Keratinocyte (primary cell): ENCODE data around the gene PITPNC1. TPM values are rescaled to one million over a fixed set of nuclear protein-coding genes. Genes with fewer than 3 reads are reported as not detected.

Experiments
- DNase-seq: peaks from one replicate; pipeline ENCODE4 v3.0.0-alpha.2; 2011; ENCODE audit warnings: low read depth, missing footprints, low spot score
- FAIRE-seq: peaks from 2 replicates; lab custom pipeline; 2011; peaks lifted over from hg19 to GRCh38; lab: Jason Lieb, UNC
- H2AFZ ChIP-seq: 2 replicates; pipeline ENCODE4 v1.6.0; 2012; ENCODE audit warnings: low read length, control low read depth, inconsistent platforms; ENCODE audit not compliant: control insufficient read depth
- H3K27ac ChIP-seq: 2 replicates; pipeline ENCODE4 v1.5.1; 2011; ENCODE audit warnings: low read length; ENCODE audit not compliant: control insufficient read depth, insufficient read depth
- H3K27me3 ChIP-seq: 3 replicates; pipeline ENCODE4 v1.6.0; 2011; ENCODE audit warnings: low read length; ENCODE audit not compliant: control insufficient read depth, insufficient read depth; ENCODE audit errors: extremely low read depth
- H3K36me3 ChIP-seq, 2 experiments: 2 replicates in 1 of 2; 3 replicates in 1 of 2; pipeline ENCODE4 v1.5.1; 2011; ENCODE audit warnings: low read length in 2 of 2, mild to moderate bottlenecking in 1 of 2; ENCODE audit not compliant: control insufficient read depth in 2 of 2, insufficient read depth in 2 of 2; ENCODE audit errors: extremely low read depth in 1 of 2
- H3K4me1 ChIP-seq: 3 replicates; pipeline ENCODE4 v1.5.1; 2011; ENCODE audit warnings: low read length; ENCODE audit not compliant: control insufficient read depth, insufficient read depth; ENCODE audit errors: extremely low read depth
- H3K4me2 ChIP-seq: 3 replicates; pipeline ENCODE4 v1.6.0; 2011; ENCODE audit warnings: low read depth, low read length; ENCODE audit not compliant: control insufficient read depth, insufficient read depth; ENCODE audit errors: extremely low read depth
- H3K4me3 ChIP-seq, 3 experiments: fragments of 200-600 bp in 1 of 3; sonication (generic) in 1 of 3; 2 replicates in 2 of 3; 3 replicates in 1 of 3; pipeline ENCODE4 v1.5.1; 2011 to 2016; ENCODE audit warnings: low read length in 3 of 3, mild to moderate bottlenecking in 3 of 3, control low read depth in 2 of 3, inconsistent platforms in 1 of 3, low read depth in 1 of 3, mixed read lengths in 1 of 3, mixed run types in 1 of 3, moderate library complexity in 1 of 3; ENCODE audit not compliant: control insufficient read depth in 2 of 3, insufficient read depth in 2 of 3; ENCODE audit errors: extremely low read depth in 1 of 3
- H3K79me2 ChIP-seq: 2 replicates; pipeline ENCODE4 v1.6.0; 2012; ENCODE audit warnings: low read length; ENCODE audit not compliant: control insufficient read depth, insufficient read depth
- H3K9ac ChIP-seq: 3 replicates; pipeline ENCODE4 v1.6.0; 2011; ENCODE audit warnings: low read length; ENCODE audit not compliant: control insufficient read depth, insufficient read depth; ENCODE audit errors: extremely low read depth
- H3K9me1 ChIP-seq: 3 replicates; pipeline ENCODE4 v1.6.0; 2011; ENCODE audit warnings: low read length; ENCODE audit not compliant: control insufficient read depth, insufficient read depth; ENCODE audit errors: extremely low read depth
- H3K9me3 ChIP-seq: 2 replicates; pipeline ENCODE4 v1.5.1; 2012; ENCODE audit warnings: low read depth, low read length; ENCODE audit not compliant: control insufficient read depth
- H4K20me1 ChIP-seq: 3 replicates; pipeline ENCODE4 v1.6.0; 2011; ENCODE audit warnings: low read length; ENCODE audit not compliant: control insufficient read depth, insufficient read depth; ENCODE audit errors: extremely low read depth
- CTCF ChIP-seq, 3 experiments: IDR thresholded peaks in 1 of 3; conservative IDR thresholded peaks in 1 of 3; optimal IDR thresholded peaks in 1 of 3; 2 replicates in 2 of 3; 3 replicates in 1 of 3; pipeline versions ENCODE3 to v1.5.1; 2011; ENCODE audit warnings: low read length in 3 of 3, mild to moderate bottlenecking in 3 of 3, moderate library complexity in 2 of 3, control low read depth in 1 of 3, inconsistent platforms in 1 of 3; ENCODE audit not compliant: insufficient read depth in 2 of 3; ENCODE audit errors: extremely low read depth in 1 of 3
- EZH2 ChIP-seq: IDR thresholded peaks from one replicate; pipeline ENCODE4 v1.6.1; 2012; ENCODE audit warnings: inconsistent platforms, mild to moderate bottlenecking, low read length, moderate library complexity
- dilution Hi-C: fragments of 300-500 bp; cut with MboI; formaldehyde crosslinking; loops from one replicate; pipeline ENCODE4 v1.7.0; 2020; ENCODE audit warnings: low sequenced_read_pairs; ENCODE audit not compliant: extremely low pct_ligation_motif_present
- polyA plus RNA-seq, 5 experiments: library from polyadenylated mRNA; depleted of rRNA in 3 of 5; stranded (reverse) in 3 of 5; stranded (forward) in 1 of 5; unstranded in 1 of 5; fragments of >200 nt; gene quantifications; 1 replicate in 1 of 5; 2 replicates in 3 of 5; 3 replicates in 1 of 5; pipeline versions ENCODE4 v1.2.1 to v1.2.3, GENCODE V29; 2011 to 2012; ENCODE audit warnings: missing spikeins in 2 of 5, low read depth in 1 of 5, low replicate concordance in 1 of 5

The PITPNC1 gene
- polyA plus RNA-seq, 1 donor (not counting 4 experiments of a cell fraction or from before 2014, with no cell fraction given) = 24.8 TPM

- H3K27me3 ChIP-seq = no peaks in the 10 kb centered on the region
- H3K27ac ChIP-seq = no peak overlapping the region
- dilution Hi-C loops = no loop called here
- no peak for DNase-seq
- no peaks in the 10 kb centered on the region for H3K79me2 ChIP-seq
- TF ChIP-seq CTCF (optimal IDR thresholded peaks at IDR 0.05 in 1 of 3, IDR thresholded peaks at IDR 0.05 in 1 of 3, conservative IDR thresholded peaks at IDR 0.05 in 1 of 3; ENCODE audit: extremely low read depth in 1 of 3, insufficient read depth in 2 of 3, low read length in 3 of 3) (no peak), EZH2 (no peak)
- no peaks in the 10 kb centered on the region for H3K9me1 ChIP-seq
- H3K4me2 ChIP-seq = no peak overlapping the region
- H3K9me3 ChIP-seq = no peaks in the 10 kb centered on the region
- H4K20me1 ChIP-seq = no peaks in the 10 kb centered on the region
- H3K4me1 ChIP-seq = no peaks in the 10 kb centered on the region
- H2AFZ ChIP-seq = no peak overlapping the region
- no peak for FAIRE-seq
- no peaks in the 10 kb centered on the region for H3K36me3 ChIP-seq
- H3K4me3 ChIP-seq = no peak overlapping the region
- no peak overlapping the region for H3K9ac ChIP-seq
Observed at GRCh38 chr17:67467500-67468455, 90.7 kb downstream of the PITPNC1 start.

- dilution Hi-C loops = no loop called here
- Histone ChIP-seq H3K27me3 (no peaks in the 10 kb centered on the region), H3K4me3 (no peak overlapping the region), H2AFZ (no peak overlapping the region), H3K9ac (no peak overlapping the region), H3K9me1 (no peaks in the 10 kb centered on the region), H3K4me2 (no peak overlapping the region), H3K27ac (no peak overlapping the region), H4K20me1 (no peaks in the 10 kb centered on the region), H3K79me2 (no peaks in the 10 kb centered on the region), H3K36me3 (no peaks in the 10 kb centered on the region), H3K4me1 (no peaks in the 10 kb centered on the region), H3K9me3 (no peaks in the 10 kb centered on the region)
- DNase-seq (no peak), FAIRE-seq (no peak)
- TF ChIP-seq CTCF (optimal IDR thresholded peaks at IDR 0.05 in 1 of 3, IDR thresholded peaks at IDR 0.05 in 1 of 3, conservative IDR thresholded peaks at IDR 0.05 in 1 of 3; ENCODE audit: extremely low read depth in 1 of 3, insufficient read depth in 2 of 3, low read length in 3 of 3) (no peak), EZH2 (no peak)
Observed at GRCh38 chr17:67469208-67469980, 92.3 kb downstream of the PITPNC1 start.
